ENCODE data around the gene KCNIP4.

GRCh38 chr4:20995015-20995414 is 953.6 kb downstream of the KCNIP4 start:
- TF ChIP-seq CTCF (conservative IDR thresholded peaks at IDR 0.05; ENCODE audit: low read depth in 2 of 2) (no peak), REST (IDR thresholded peaks at IDR 0.05; ENCODE audit: unreplicated experiment) (no peak), JUNB (IDR thresholded peaks at IDR 0.05; ENCODE audit: unreplicated experiment) (no peak), POLR2AphosphoS5 (IDR thresholded peaks at IDR 0.05; ENCODE audit: low read depth) (no peak), CREB1 (CRISPR knock-in tag; IDR thresholded peaks at IDR 0.05; ENCODE audit: low read depth) (no peak), EZH2 (IDR thresholded peaks at IDR 0.05; ENCODE audit: low read depth, unreplicated experiment) (no peak), EZH2phosphoT487 (IDR thresholded peaks at IDR 0.05; ENCODE audit: unreplicated experiment) (no peak)
